A673 (cell line): Measurements from ENCODE around the gene KRI1. TPM values are rescaled to one million over a fixed set of nuclear protein-coding genes. Genes with fewer than 3 reads are reported as not detected.

Experiments
- BruUV-seq: library from RNA; stranded (reverse); fragments of 400-500 nt; replicated peaks from 2 replicates; lab custom pipeline; 2021; lab: Mats Ljungman, UMichigan
- CTCF ChIA-PET: fragments of 300-600 bp; sonication (Branson Sonifier 250); formaldehyde crosslinking; loops from one replicate; lab custom pipeline; 2022; ENCODE audit warnings: antibody characterized with exemption; lab: Charles Lee
- POLR2A ChIA-PET: fragments of 300-600 bp; sonication (Branson Sonifier 250); formaldehyde crosslinking; loops from one replicate; lab custom pipeline; 2022; ENCODE audit warnings: antibody characterized with exemption; ENCODE audit not compliant: low non-redundant PET; lab: Charles Lee
- DNase-seq: peaks from one replicate; pipeline ENCODE4 v3.0.0-alpha.2; 2015; ENCODE audit warnings: low spot score
- H3K27ac ChIP-seq: fragments of 200-600 bp; sonication (generic); 2 replicates; pipeline ENCODE4 v1.5.1; 2016; ENCODE audit warnings: mixed run types, low read depth, mild to moderate bottlenecking, mixed read lengths, antibody characterized with exemption, low read length; ENCODE audit not compliant: poor library complexity, severe bottlenecking
- H3K27me3 ChIP-seq: fragments of 200-600 bp; sonication (generic); replicated peaks from 2 replicates; pipeline ENCODE4 v1.6.1; 2017; ENCODE audit warnings: mixed run types, low read depth, mild to moderate bottlenecking, mixed read lengths, antibody characterized with exemption, low read length; ENCODE audit not compliant: insufficient read depth, poor library complexity
- H3K36me3 ChIP-seq: fragments of 200-600 bp; sonication (generic); 2 replicates; pipeline ENCODE4 v1.6.1; 2016; ENCODE audit warnings: mixed run types, mild to moderate bottlenecking, mixed read lengths, antibody characterized with exemption, low read length; ENCODE audit not compliant: insufficient read depth, poor library complexity, severe bottlenecking
- H3K4me1 ChIP-seq: fragments of 200-600 bp; sonication (generic); 2 replicates; pipeline ENCODE4 v1.6.1; 2017; ENCODE audit warnings: mixed run types, mild to moderate bottlenecking, mixed read lengths, antibody characterized with exemption, low read length; ENCODE audit not compliant: insufficient read depth, poor library complexity, severe bottlenecking
- H3K4me3 ChIP-seq: fragments of 200-600 bp; sonication (generic); 2 replicates; pipeline ENCODE4 v1.5.1; 2016; ENCODE audit warnings: low read depth, mixed run types, mild to moderate bottlenecking, mixed read lengths, low read length; ENCODE audit not compliant: poor library complexity, severe bottlenecking
- H3K9me3 ChIP-seq: fragments of 200-600 bp; sonication (generic); 2 replicates; pipeline ENCODE4 v1.6.1; 2016; ENCODE audit warnings: mixed run types, low read depth, mild to moderate bottlenecking, mixed read lengths, antibody characterized with exemption, low read length; ENCODE audit not compliant: poor library complexity, severe bottlenecking
- CTCF ChIP-seq: fragments of 300-800, 200-600 bp; sonication (generic); conservative IDR thresholded peaks from 2 replicates; pipeline ENCODE4 v1.5.1; 2017; ENCODE audit warnings: low read depth, mild to moderate bottlenecking, antibody characterized with exemption, low read length, moderate library complexity, mixed read lengths
- EZH2 ChIP-seq: fragments of 200-600 bp; sonication (generic); IDR thresholded peaks from 2 replicates; pipeline ENCODE4 v1.6.1; 2017; ENCODE audit warnings: borderline replicate concordance, low read depth, mild to moderate bottlenecking, mixed read lengths, antibody characterized with exemption, low read length; ENCODE audit not compliant: poor library complexity, severe bottlenecking
- intact Hi-C: fragments of 100-400 bp; cut with micrococcal nuclease; formaldehyde crosslinking; loops from one replicate; pipeline ENCODE4 v1.10.0; 2022; ENCODE audit not compliant: unreplicated experiment
- total RNA-seq: library from RNA; stranded (reverse); gene quantifications from 2 replicates; pipeline ENCODE4 v1.2.3, GENCODE V29; 2021

The KRI1 gene
- total RNA-seq, 1 experiment from 2014 or later: 47.8 TPM

GRCh38 chr19:10546817-10547216 is 19.0 kb downstream of the KRI1 start:
- Histone ChIP-seq H3K27ac (no peak overlapping the region), H3K27me3 (no peaks in the 10 kb centered on the region), H3K4me3 (no peak overlapping the region), H3K9me3 (no peaks in the 10 kb centered on the region), H3K4me1 (peaks cover 12% of the 10 kb centered on the region), H3K36me3 (peaks cover 23% of the 10 kb centered on the region)
- no peak for TF ChIP-seq EZH2
- no peak for TF ChIP-seq CTCF
- ChIA-PET POLR2A (interaction anchor here (0.6 kb wide), 1 partner anchor 23 kb away, joined by 9 read pairs; no protein-coding TSS in a partner anchor), CTCF (no interaction called here)
- intact Hi-C loops: no loop called here
- DNase-seq: no peak
- no TSS peak for BruUV-seq

GRCh38 chr19:10544753-10545251 is 21.0 kb downstream of the KRI1 start:
- POLR2A ChIA-PET: no interaction called here

GRCh38 chr19:10544242-10544752 is 21.5 kb downstream of the KRI1 start:
- CTCF ChIA-PET: interaction anchor here (0.6 kb wide), 1 partner anchor 100 kb away, joined by 3 read pairs; no protein-coding TSS in a partner anchor
- Histone ChIP-seq H3K4me1 (peaks cover 12% of the 10 kb centered on the region), H3K27ac (peak overlapping the region; percentile 94), H3K27me3 (no peaks in the 10 kb centered on the region), H3K36me3 (peaks cover 7% of the 10 kb centered on the region), H3K4me3 (peak overlapping the region; percentile 95), H3K9me3 (no peaks in the 10 kb centered on the region)
- TF ChIP-seq EZH2: no peak
- TF ChIP-seq CTCF: no peak
- no peak for DNase-seq
- intact Hi-C loops: no loop called here
- no TSS peak for BruUV-seq
- POLR2A ChIA-PET: no interaction called here

More at GRCh38 chr19:10544753-10545251, 21.0 kb downstream of the KRI1 start:
- Histone ChIP-seq H3K9me3 (no peaks in the 10 kb centered on the region), H3K4me3 (peak overlapping the region; percentile 95), H3K4me1 (peaks cover 12% of the 10 kb centered on the region), H3K27me3 (no peaks in the 10 kb centered on the region), H3K36me3 (peaks cover 9% of the 10 kb centered on the region), H3K27ac (peak overlapping the region; percentile 94)
- no peak for DNase-seq
- intact Hi-C loops: no loop called here
- TF ChIP-seq CTCF (no peak), EZH2 (no peak)
- BruUV-seq: TSS peak; percentile 57
- CTCF ChIA-PET: interaction anchor here (0.6 kb wide), 1 partner anchor 100 kb away, joined by 3 read pairs; no protein-coding TSS in a partner anchor
